H9 (cell line): Measurements from ENCODE around the gene SPDEF. TPM values are rescaled to one million over a fixed set of nuclear protein-coding genes. Genes with fewer than 3 reads are reported as not detected.

Experiments used
- DNase-seq: peaks from one replicate; pipeline ENCODE4 v3.0.0-alpha.2; 2017
- H2AFZ ChIP-seq: one replicate; pipeline ENCODE4 v1.6.1; 2013; ENCODE audit warnings: mild to moderate bottlenecking, low read length, control low read depth, moderate library complexity
- H2AK5ac ChIP-seq: 2 replicates; pipeline ENCODE4 v1.6.1; 2013; ENCODE audit warnings: low read length, control low read depth, mixed read lengths; ENCODE audit not compliant: insufficient read length
- H2BK120ac ChIP-seq: one replicate; pipeline ENCODE4 v1.6.1; 2013; ENCODE audit warnings: low read depth, mild to moderate bottlenecking, low read length, control low read depth, inconsistent platforms; ENCODE audit not compliant: poor library complexity, severe bottlenecking
- H2BK12ac ChIP-seq: 2 replicates; pipeline ENCODE4 v1.6.1; 2013; ENCODE audit warnings: low read length, control low read depth, mixed read lengths, low read depth; ENCODE audit not compliant: insufficient read length
- H2BK15ac ChIP-seq: 2 replicates; pipeline ENCODE4 v1.6.1; 2013; ENCODE audit warnings: low read depth, low read length, control low read depth
- H2BK20ac ChIP-seq: one replicate; pipeline ENCODE4 v1.6.1; 2013; ENCODE audit warnings: low read depth, mild to moderate bottlenecking, low read length, control low read depth, inconsistent platforms; ENCODE audit not compliant: poor library complexity, severe bottlenecking
- H2BK5ac ChIP-seq: 2 replicates; pipeline ENCODE4 v1.6.1; 2013; ENCODE audit warnings: low read length, control low read depth, mixed read lengths; ENCODE audit not compliant: insufficient read length
- H3K14ac ChIP-seq: 2 replicates; pipeline ENCODE4 v1.6.1; 2013; ENCODE audit warnings: low read length, control low read depth; ENCODE audit not compliant: insufficient read depth
- H3K18ac ChIP-seq: 2 replicates; pipeline ENCODE4 v1.6.1; 2013; ENCODE audit warnings: low read depth, mild to moderate bottlenecking, mixed read lengths, low read length, control low read depth; ENCODE audit not compliant: insufficient read length
- H3K23ac ChIP-seq: 2 replicates; pipeline ENCODE4 v1.6.1; 2013; ENCODE audit warnings: low read length, control low read depth, mixed read lengths, low read depth; ENCODE audit not compliant: insufficient read length
- H3K23me2 ChIP-seq: 2 replicates; pipeline ENCODE4 v1.6.1; 2013; ENCODE audit warnings: low read depth, mild to moderate bottlenecking, mixed read lengths, low read length, control low read depth; ENCODE audit not compliant: insufficient read length, poor library complexity, severe bottlenecking
- H3K27ac ChIP-seq: 2 replicates; pipeline ENCODE4 v1.5.1; 2013; ENCODE audit warnings: low read length, control low read depth, mixed read lengths, low read depth; ENCODE audit not compliant: insufficient read length
- H3K27me3 ChIP-seq: 2 replicates; pipeline ENCODE4 v1.6.1; 2013; ENCODE audit warnings: low read length, control low read depth, inconsistent platforms; ENCODE audit not compliant: insufficient read depth
- H3K4ac ChIP-seq: 2 replicates; pipeline ENCODE4 v1.6.1; 2013; ENCODE audit warnings: low read depth, mild to moderate bottlenecking, control low read depth, inconsistent platforms, low read length, moderate library complexity
- H3K4me1 ChIP-seq: 2 replicates; pipeline ENCODE4 v1.6.1; 2013; ENCODE audit warnings: low read length, control low read depth, inconsistent platforms; ENCODE audit not compliant: insufficient read depth
- H3K4me2 ChIP-seq: 2 replicates; pipeline ENCODE4 v1.6.1; 2013; ENCODE audit warnings: low read length, control low read depth, mixed read lengths; ENCODE audit not compliant: insufficient read length, insufficient read depth
- H3K56ac ChIP-seq: 2 replicates; pipeline ENCODE4 v1.6.1; 2013; ENCODE audit warnings: low read depth, mild to moderate bottlenecking, mixed read lengths, low read length, control low read depth; ENCODE audit not compliant: insufficient read length
- H3K79me1 ChIP-seq: 2 replicates; pipeline ENCODE4 v1.6.1; 2013; ENCODE audit warnings: low read depth, mild to moderate bottlenecking, moderate library complexity, low read length, control low read depth, inconsistent platforms; ENCODE audit not compliant: insufficient read depth, poor library complexity, severe bottlenecking
- H3K79me2 ChIP-seq: 2 replicates; pipeline ENCODE4 v1.6.1; 2013; ENCODE audit warnings: low read length, control low read depth, inconsistent platforms; ENCODE audit not compliant: insufficient read depth
- H3K9ac ChIP-seq: 2 replicates; pipeline ENCODE4 v1.6.1; 2013; ENCODE audit warnings: low read length, control low read depth, mixed read lengths; ENCODE audit not compliant: insufficient read length; ENCODE audit errors: extremely low read depth
- H3K9me3 ChIP-seq: one replicate; pipeline ENCODE4 v1.6.1; 2013; ENCODE audit warnings: low read depth, low read length, inconsistent platforms; ENCODE audit not compliant: control insufficient read depth
- H3T11ph ChIP-seq: one replicate; pipeline ENCODE4 v1.6.1; 2013; ENCODE audit warnings: mild to moderate bottlenecking, low read length, control low read depth, inconsistent platforms
- H4K20me1 ChIP-seq: one replicate; pipeline ENCODE4 v1.6.1; 2013; ENCODE audit not compliant: control insufficient read depth, insufficient read length, insufficient read depth
- H4K5ac ChIP-seq: 2 replicates; pipeline ENCODE4 v1.6.1; 2013; ENCODE audit warnings: low read depth, mild to moderate bottlenecking, mixed read lengths, low read length, control low read depth; ENCODE audit not compliant: insufficient read length
- H4K8ac ChIP-seq: replicated peaks from 2 replicates; pipeline ENCODE4 v1.6.1; 2013; ENCODE audit warnings: low read length, control low read depth, mixed read lengths, low read depth; ENCODE audit not compliant: insufficient read length
- H4K91ac ChIP-seq: 2 replicates; pipeline ENCODE4 v1.6.1; 2013; ENCODE audit warnings: low read depth, mild to moderate bottlenecking, moderate library complexity, mixed read lengths, low read length, control low read depth; ENCODE audit not compliant: insufficient read length
- H3K27ac Mint-ChIP-seq, 3 experiments: 2 replicates in 2 of 3; 3 replicates in 1 of 3; pipeline ENCODE4 v1.8.0; 2020 to 2021; ENCODE audit warnings: mixed read lengths in 3 of 3, mild to moderate bottlenecking in 1 of 3, moderate library complexity in 1 of 3
- H3K27me3 Mint-ChIP-seq: 2 replicates; pipeline ENCODE4 v1.8.0; 2021; ENCODE audit warnings: low read depth, mild to moderate bottlenecking, moderate library complexity, mixed read lengths
- H3K36me3 Mint-ChIP-seq, 3 experiments: 2 replicates in 2 of 3; 3 replicates in 1 of 3; pipeline ENCODE4 v1.8.0; 2020 to 2021; ENCODE audit warnings: low read depth in 3 of 3, mixed read lengths in 3 of 3; ENCODE audit not compliant: insufficient read depth in 1 of 3
- H3K4me1 Mint-ChIP-seq, 2 experiments: 2 replicates each; pipeline ENCODE4 v1.8.0; 2020; ENCODE audit warnings: mixed read lengths in 2 of 2
- H3K4me3 Mint-ChIP-seq, 2 experiments: 2 replicates in 1 of 2; 3 replicates in 1 of 2; pipeline ENCODE4 v1.8.0; 2020 to 2021; ENCODE audit warnings: mild to moderate bottlenecking in 2 of 2, mixed read lengths in 2 of 2, moderate library complexity in 1 of 2
- H3K9me3 Mint-ChIP-seq, 2 experiments: 2 replicates in 1 of 2; 3 replicates in 1 of 2; pipeline ENCODE4 v1.8.0; 2020; ENCODE audit warnings: mild to moderate bottlenecking in 2 of 2, mixed read lengths in 2 of 2, moderate library complexity in 1 of 2
- WGBS: extraction: QIAGEN DNeasy Blood & Tissue Kit; methylation state at CpG from one replicate; pipeline ENCODE4 v1.1.7; 2013; ENCODE audit warnings: missing lambda C conversion rate, low lambda C conversion rate, mixed read lengths; ENCODE audit not compliant: insufficient read length; ENCODE audit errors: extremely low coverage; 5-methylcytosine and 5-hydroxymethylcytosine counted together
- total RNA-seq: library from RNA; stranded (reverse); gene quantifications from 2 replicates; pipeline ENCODE4 v1.2.1, GENCODE V29; 2021
- TF ChIP-seq, protein P1 (sequence below): fragments of 200-600 bp; sonication (generic); conservative IDR thresholded peaks from 3 replicates; pipeline ENCODE4 v1.8.0; 2021; ENCODE audit warnings: antibody characterized with exemption, mild to moderate bottlenecking

Gene SPDEF
- total RNA-seq, 1 experiment from 2014 or later: 0.15 TPM

GRCh38 chr6:34535199-34535598 is 20.9 kb downstream of the SPDEF start:
- Histone ChIP-seq H3K79me1 (no peaks in the 10 kb centered on the region), H3T11ph (no peak overlapping the region), H2BK20ac (no peak overlapping the region), H3K4ac (no peak overlapping the region), H3K18ac (no peak overlapping the region), H3K27me3 (no peaks in the 10 kb centered on the region), H4K8ac (no peak overlapping the region), H4K20me1 (no peaks in the 10 kb centered on the region), H2AK5ac (no peak overlapping the region), H4K5ac (no peak overlapping the region), H2AFZ (no peak overlapping the region), H3K9me3 (no peaks in the 10 kb centered on the region), H3K14ac (no peak overlapping the region), H3K56ac (no peak overlapping the region), H3K27ac (no peak overlapping the region), H2BK120ac (no peak overlapping the region), H3K4me2 (no peak overlapping the region), H3K9ac (no peak overlapping the region), H3K4me1 (no peaks in the 10 kb centered on the region), H3K23me2 (no peaks in the 10 kb centered on the region), H2BK5ac (no peak overlapping the region), H4K91ac (no peak overlapping the region), H2BK12ac (no peak overlapping the region), H2BK15ac (no peak overlapping the region), H3K79me2 (no peaks in the 10 kb centered on the region), H3K23ac (no peak overlapping the region)
- H3K9me3 Mint-ChIP-seq: no peaks in the 10 kb centered on the region
- no peak overlapping the region for H3K27ac Mint-ChIP-seq
- H3K27me3 Mint-ChIP-seq: no peaks in the 10 kb centered on the region; the same call in 1 of the 2 replicates
- H3K36me3 Mint-ChIP-seq: peaks cover 0 to 3% (median 0%) of the 10 kb centered on the region in 3 experiments; a peak in 2 of 7 replicates
- peaks cover 8 to 41% of the 10 kb centered on the region in 2 experiments for H3K4me1 Mint-ChIP-seq
- TF ChIP-seq, protein P1, sequence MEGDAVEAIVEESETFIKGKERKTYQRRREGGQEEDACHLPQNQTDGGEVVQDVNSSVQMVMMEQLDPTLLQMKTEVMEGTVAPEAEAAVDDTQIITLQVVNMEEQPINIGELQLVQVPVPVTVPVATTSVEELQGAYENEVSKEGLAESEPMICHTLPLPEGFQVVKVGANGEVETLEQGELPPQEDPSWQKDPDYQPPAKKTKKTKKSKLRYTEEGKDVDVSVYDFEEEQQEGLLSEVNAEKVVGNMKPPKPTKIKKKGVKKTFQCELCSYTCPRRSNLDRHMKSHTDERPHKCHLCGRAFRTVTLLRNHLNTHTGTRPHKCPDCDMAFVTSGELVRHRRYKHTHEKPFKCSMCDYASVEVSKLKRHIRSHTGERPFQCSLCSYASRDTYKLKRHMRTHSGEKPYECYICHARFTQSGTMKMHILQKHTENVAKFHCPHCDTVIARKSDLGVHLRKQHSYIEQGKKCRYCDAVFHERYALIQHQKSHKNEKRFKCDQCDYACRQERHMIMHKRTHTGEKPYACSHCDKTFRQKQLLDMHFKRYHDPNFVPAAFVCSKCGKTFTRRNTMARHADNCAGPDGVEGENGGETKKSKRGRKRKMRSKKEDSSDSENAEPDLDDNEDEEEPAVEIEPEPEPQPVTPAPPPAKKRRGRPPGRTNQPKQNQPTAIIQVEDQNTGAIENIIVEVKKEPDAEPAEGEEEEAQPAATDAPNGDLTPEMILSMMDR: no peak
- H3K4me3 Mint-ChIP-seq: no peak overlapping the region
- WGBS: no CpG with 5 or more reads among the region's 6 CpGs
- no peak for DNase-seq
